Endometrial microvascular endothelial cells (primary cell): ENCODE results near the gene SP9. TPM values are rescaled to one million over a fixed set of nuclear protein-coding genes. Genes with fewer than 3 reads are reported as not detected.

Source experiments
- in situ Hi-C: cut with HindIII; loops from 2 replicates; pipeline ENCODE4 v1.10.0; 2017; ENCODE audit warnings: low sequenced_read_pairs, low pct_unique_long_range_greater_than_20kb; ENCODE audit errors: inconsistent ontology term
- total RNA-seq: library from RNA; depleted of rRNA; stranded (reverse); fragments of >200 nt; gene quantifications from one replicate; pipeline ENCODE4 v1.2.3, GENCODE V29; 2015; ENCODE audit errors: inconsistent ontology term

The SP9 gene
- total RNA-seq = not detected

GRCh38 chr2:174334781-174335251 lies at the start of gene SP9:
Gene SP9, plus strand, starts transcription at chr2:174334954. Its CDS starts 139 bp downstream, at chr2:174335093.
- in situ Hi-C loops = no loop called here

DNA sequence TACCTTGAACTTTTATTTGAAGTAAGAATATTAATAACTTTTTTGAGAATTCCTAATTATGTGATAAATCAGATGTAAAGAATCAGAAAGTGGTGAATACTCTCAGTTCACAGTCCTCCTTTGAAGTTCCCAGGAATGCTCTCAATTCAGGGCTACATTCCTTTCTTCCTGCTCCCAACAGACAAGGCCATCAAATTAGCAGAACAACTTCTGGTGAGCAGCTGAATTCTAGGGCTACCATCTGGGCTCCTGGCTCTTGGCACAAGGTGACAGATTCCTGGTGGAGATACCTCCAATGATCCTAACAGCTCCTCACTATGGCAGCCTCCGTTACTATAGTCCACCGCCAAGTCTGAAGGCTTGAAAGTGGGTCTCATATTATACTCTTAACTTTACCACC lies 48.6 kb upstream of the SP9 start:
- in situ Hi-C loops = no loop called here

DNA sequence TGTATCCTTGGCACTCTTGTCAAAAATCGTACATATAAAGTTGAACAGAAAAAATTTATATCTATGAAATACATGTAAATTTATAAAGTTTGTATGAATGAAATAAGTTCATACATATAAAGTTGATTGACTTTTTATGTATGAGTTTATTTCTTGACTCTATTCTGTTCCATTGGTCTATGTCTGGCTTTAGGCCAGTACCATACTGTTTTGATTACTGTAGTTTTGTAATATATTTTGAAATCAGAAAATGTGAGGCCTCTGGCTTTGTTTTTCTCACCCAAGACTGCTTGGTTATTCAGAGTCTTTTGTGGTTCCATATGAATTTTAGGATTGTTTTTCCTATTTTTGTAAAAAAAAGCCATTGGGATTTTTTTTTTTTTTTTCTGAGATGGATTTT lies 41.8 kb upstream of the SP9 start:
- in situ Hi-C loops = no loop called here

- in situ Hi-C loops = no loop called here
These were observed 34.6 kb upstream of the SP9 start for GRCh38 chr2:174300114-174300513.

DNA sequence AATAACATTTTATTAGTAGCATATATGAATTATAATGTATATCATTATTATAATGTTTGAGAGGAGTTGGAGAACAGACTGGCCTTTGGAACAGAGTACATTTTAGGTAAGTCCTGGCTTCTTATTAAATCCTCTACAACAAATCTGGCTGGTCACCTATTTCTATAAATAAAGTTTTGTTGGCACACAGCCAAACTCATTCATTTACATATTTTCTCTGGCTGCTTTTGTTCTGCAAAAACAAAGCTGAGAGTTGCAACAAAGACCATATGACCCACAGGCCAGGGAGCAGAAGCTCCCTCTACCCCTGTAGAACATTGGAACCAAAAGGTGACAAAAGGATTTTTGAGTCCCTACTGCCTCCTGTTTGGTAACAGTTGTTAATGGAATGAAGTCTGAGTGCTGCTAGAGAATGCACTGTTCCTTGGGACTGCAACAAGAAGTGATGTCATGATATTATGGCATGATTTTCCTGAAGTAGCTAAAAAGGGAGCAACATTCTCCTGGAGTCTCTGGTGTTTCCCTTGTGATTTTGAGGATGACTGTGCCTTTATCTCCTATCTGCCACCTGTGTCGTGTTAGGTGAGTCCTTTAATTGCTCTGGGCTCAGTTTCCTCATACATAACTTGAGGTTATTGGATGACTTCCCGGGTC lies 22.0 kb upstream of the SP9 start:
- in situ Hi-C loops = no loop called here

DNA sequence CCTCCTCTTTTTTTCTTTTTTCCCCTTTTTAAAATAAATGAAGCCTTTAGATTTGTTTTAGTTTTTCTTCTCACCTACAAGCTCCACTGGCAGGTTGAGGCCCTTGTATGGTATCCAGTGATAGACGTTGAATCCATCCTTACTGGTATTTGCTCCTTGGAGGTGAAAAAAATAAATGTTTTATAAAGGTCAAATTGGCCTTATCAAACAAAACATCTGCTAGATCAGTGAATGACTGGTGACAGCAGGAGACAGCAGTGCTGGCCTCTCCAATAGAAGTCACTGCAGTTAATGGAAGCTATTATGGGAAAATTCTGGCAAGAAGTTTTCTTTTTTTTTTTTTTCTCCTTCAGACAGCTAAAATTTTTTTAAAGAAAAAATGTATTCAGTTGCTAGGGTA lies 12.6 kb upstream of the SP9 start:
- in situ Hi-C loops = no loop called here

GRCh38 chr2:174322746-174323145 lies 12.0 kb upstream of the SP9 start:
- in situ Hi-C loops = no loop called here

DNA sequence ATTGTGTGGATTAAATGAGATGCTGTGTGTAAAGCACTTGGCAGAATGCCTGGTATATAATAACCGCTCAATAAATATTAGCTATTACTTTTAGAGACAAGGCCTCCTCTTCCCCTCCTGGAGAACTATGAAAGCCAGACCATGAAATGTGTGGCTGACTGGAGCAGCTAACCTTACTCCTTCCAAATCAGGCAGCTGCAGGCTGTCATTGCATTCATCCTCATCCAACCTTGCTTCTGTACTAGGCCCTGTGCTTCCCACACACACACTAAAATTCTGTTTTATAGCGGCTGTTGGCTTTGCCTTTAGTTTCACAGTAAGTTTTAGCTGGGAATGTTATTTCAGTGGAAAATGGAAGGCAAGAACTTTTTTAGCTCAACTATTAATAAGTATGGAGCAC lies 10.2 kb upstream of the SP9 start:
- in situ Hi-C loops = no loop called here

DNA sequence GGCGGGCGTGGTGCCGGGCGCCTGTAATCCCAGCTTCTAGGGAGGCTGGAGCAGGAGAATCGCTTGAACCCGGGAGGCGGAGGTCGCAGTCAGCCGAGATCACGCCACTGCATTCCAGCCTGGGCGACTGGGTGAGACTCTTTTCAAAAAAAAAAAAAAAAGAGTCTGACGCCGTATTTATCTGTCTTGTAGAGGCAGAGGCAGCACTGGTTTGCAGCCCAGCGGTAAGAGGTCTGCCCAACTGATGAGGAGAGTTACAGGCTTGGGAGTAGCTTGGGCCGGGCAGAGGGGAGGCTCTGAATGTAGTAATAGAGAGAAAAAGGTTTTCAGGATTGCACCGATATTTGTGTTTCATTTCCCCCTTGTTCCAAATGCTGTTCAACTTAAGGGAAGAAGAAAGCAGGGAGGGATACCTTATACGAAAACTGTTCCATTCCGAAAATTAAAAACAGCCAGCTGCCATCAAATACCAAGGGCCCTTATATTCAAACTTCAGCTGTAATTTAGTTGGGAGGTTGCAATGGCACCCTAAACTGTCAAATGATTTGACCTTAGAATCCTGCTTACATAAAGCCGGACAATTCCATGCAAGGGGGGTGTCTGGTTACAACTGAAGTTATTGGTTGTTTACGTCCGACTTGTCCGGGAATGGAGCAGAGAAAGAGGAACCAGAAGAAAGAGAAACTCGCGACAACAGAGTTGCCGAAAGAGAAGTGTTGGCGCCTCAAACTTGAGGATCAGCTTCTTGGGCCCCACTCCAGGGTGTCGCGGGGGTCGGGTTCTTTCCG lies 9.2 kb upstream of the SP9 start:
- in situ Hi-C loops = no loop called here

- in situ Hi-C loops = no loop called here
These were observed 8.4 kb upstream of the SP9 start for GRCh38 chr2:174326161-174327020.

GRCh38 chr2:174327021-174327840 lies 7.5 kb upstream of the SP9 start:
- in situ Hi-C loops = no loop called here

DNA sequence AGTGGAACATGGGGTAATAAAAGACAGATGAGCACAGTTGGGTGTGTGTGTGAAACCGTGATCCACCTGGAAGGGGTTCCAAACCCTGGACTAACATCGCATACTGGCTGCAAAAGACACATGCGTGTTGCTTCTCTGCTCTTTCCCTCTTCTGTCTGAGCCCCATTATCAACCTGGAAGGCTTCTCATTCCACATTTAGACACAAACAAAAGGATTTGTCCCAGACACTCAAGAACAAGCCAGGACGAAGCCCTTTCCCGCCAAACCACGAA lies 7.0 kb upstream of the SP9 start:
- in situ Hi-C loops = no loop called here

- in situ Hi-C loops = no loop called here
These were observed 6.4 kb upstream of the SP9 start for GRCh38 chr2:174328114-174328960.

GRCh38 chr2:174328961-174329715 lies 5.6 kb upstream of the SP9 start:
- in situ Hi-C loops = no loop called here

- in situ Hi-C loops = no loop called here
These were observed 3.7 kb upstream of the SP9 start for GRCh38 chr2:174330945-174331594.

DNA sequence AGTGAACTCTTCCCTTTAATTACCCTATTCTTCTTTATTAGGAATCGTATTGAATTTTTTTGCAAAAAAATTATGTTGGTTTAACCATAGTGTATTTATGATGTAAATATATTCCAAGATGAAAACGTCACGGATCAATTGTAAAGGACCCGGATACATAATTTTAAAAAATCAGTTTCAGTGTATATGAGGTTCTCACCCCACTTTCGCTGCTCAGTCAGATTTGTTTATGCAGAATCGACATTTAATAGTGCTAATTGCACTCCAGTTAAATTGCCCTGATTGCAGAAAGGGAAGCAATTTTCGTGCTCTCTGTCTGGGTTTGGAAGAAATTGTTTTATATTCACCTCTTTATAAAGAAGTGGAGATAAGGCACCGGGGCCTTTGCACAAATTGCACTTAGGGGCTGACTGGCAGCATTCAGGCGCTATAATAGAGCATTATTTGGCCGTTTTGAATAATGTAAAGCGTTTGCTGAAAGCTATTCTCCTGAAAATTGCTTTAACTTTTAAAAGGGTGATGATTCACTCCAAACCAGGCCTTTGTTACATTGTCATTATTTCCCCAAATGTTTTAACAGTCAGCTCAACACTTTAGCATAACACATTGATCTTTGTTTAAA lies 3.0 kb upstream of the SP9 start:
- in situ Hi-C loops = no loop called here
